ENCODE measurements around the gene RBKS. TPM values are rescaled to one million over a fixed set of nuclear protein-coding genes. Genes with fewer than 3 reads are reported as not detected.
"Not testable (repeated sequence)": the region's sequence is repeated elsewhere in the genome, so short reads cannot be mapped to it uniquely, and the experiment has no call there.

Gene RBKS
- total RNA-seq, 1 experiment from 2014 or later, result 1.5 TPM

DNA sequence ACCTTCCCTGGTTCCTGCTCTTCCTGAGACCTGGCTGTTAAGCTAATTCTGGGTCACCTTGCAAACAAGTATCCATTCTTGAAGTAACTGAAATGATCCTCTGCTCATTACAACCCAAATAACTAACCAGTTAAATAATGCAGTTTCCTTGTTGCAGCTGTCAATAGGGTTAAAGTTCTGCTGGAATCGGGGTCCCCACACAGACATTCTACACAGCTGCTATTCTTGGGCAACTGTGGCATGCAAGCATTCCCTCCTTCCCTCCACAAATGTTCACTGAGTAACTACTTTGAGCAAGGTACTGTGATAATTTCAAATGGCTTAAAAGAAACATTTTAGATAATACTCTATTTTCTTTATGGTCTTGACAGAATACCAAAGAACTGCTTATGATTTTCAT is 17.1 kb downstream of the RBKS start:
- peak; percentile 78 for DNase-seq (ENCODE audit: low read depth)

- no peak for DNase-seq (ENCODE audit: low read depth)
These were observed 18.4 kb downstream of the RBKS start for GRCh38 chr2:27871802-27872201.

DNA sequence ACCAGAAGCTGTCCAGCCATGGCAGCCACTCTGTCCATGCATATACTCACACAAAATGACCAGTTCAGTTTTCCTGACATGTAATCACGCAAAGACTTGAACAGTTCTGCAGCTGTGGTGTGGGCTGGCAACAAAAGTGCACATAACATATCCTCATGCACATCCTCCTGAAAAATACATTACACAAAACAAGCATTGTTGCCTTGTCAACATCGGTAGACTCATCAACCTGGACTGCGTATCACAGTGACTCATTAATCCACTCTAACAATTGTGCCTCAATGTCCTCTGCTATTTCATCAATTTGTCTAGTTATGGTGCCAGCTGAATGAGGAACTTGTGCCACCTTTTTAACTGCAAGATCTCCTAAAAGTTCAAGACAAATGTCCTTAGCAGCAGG is 19.5 kb downstream of the RBKS start:
- peak; percentile 56 for DNase-seq (ENCODE audit: low read depth)

DNA sequence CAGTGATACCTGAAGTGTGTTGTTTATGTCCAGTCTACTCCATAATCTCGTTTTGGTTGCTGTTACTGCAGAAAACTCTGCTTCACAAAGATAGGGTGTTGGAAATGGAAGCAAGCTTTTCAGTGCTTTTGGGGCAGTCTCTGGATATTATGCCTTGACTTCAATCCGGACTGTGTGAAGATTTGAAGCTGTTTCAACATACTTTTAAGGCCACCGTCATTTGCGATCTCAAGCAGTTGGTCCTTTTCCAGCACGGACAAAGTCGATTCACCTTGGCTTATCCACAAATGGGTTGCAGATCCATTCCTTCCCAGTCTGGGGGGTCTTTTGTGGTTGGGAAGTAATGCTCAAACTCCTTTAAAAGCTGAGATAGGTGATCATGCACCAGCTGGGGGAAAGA is 20.4 kb downstream of the RBKS start:
- no peak for DNase-seq (ENCODE audit: low read depth)

GRCh38 chr2:27866237-27866636 is 23.9 kb downstream of the RBKS start:
- no peak for DNase-seq (ENCODE audit: low read depth)

DNA sequence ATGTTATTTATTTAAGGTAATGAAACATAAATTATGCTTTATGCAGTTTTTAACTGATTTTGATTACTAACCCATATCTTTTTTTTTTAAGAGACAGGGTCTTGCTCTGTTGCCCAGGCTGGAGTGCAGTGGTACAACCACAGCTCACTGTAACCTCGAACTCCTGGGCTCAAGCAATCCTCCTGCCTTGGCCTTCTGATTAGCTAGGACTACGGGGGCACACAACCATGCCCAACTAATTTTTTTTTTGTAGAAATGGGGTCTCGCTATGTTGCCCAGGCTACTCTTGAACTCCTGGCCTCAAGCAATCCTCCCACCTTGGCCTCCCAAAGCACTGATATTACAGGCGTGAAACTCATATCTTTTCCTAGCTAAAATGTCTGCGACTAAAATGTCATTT is 26.2 kb downstream of the RBKS start:
- not testable (repeated sequence) for DNase-seq (ENCODE audit: low read depth)

- no peak for DNase-seq (ENCODE audit: low read depth)
These were observed 27.0 kb downstream of the RBKS start for GRCh38 chr2:27863146-27863545.

GRCh38 chr2:27860111-27860510 is 30.1 kb downstream of the RBKS start:
- DNase-seq (ENCODE audit: low read depth), result peak; percentile 75

DNA sequence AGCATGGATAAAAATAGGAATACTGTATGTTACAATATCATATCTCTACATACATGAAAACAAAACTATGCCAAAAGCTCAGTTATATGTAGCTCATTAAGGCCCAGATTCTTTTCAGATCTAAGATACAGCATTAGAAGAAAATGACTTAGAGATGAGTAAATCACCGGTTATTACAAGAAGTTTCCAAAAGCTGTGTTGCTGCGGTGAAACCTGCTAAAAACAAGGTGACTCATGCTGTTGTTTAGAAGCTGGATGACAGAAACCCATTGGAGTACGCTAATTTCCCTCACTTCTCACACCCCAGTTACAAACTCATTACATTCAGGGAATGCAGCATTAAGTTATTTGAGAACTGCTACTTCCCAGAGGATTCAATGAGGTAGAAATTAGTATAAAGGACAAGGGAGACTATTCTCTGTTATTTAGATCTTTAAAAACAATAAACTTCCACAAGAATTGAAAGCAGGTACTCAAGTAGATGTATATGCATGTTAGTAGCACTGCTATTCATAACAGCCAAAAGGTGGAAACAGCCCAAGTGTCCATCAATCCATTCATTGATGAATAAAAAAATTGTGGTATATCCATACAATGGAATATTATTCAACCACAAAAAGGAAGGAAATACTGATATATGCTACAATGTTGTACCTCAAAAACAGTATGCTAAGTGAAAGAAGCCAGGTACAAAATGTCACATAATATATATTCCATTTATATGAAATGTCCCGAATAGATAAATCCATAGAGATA is 32.6 kb downstream of the RBKS start:
- DNase-seq (ENCODE audit: low read depth), result peak; percentile 84

- no peak for DNase-seq (ENCODE audit: low read depth)
These were observed 33.2 kb downstream of the RBKS start for GRCh38 chr2:27856956-27857355.

DNA sequence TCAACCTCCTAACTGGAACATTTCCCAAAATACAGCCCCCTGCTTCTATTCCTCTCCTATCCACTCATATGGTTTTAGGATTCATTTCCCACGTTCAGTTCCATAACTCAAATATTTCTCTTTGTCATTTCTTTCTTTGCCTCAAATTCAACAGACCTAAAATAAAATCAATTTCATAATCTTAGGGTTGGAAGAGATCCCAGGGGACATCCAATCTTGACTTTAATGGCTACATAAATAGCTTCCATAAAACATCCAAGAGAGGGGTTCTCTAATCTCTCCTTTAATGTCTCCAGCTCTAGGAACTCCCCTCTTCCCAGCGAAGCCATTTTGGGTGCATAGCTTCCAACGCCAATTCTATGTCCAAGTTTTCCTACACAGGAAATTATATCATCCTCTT is 33.8 kb downstream of the RBKS start:
- DNase-seq (ENCODE audit: low read depth), result no peak

GRCh38 chr2:27855476-27855875 is 34.7 kb downstream of the RBKS start:
- peak; percentile 67 for DNase-seq (ENCODE audit: low read depth)

- DNase-seq (ENCODE audit: low read depth), result no peak
These were observed 35.8 kb downstream of the RBKS start for GRCh38 chr2:27854229-27854862.

GRCh38 chr2:27852691-27853090 is 37.5 kb downstream of the RBKS start:
- DNase-seq (ENCODE audit: low read depth), result peak; percentile 41

- peak; percentile 86 for DNase-seq (ENCODE audit: low read depth)
These were observed 40.5 kb downstream of the RBKS start for GRCh38 chr2:27849558-27850205.

GRCh38 chr2:27847333-27847732 is 42.9 kb downstream of the RBKS start:
- no peak for DNase-seq (ENCODE audit: low read depth)

DNA sequence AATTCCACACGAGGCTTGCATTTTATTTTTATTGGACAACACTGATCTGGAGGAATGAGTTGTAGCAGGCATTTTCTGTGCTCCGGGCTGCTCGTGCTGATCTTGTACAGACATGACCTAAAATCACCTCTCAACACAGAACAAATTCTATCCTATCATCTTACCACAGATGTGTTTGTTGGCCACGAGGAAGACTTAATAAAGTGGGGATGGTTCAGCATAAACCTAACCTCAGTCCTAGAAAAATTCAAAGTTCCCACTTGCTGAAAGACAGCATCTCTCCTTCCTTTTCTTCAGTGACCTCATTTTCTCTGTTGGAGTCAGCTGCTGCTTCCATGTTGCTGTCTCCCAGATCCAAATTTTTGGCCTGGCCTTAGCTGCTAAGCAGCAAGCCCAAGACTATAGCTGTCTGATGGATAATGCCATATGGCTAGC is 45.3 kb downstream of the RBKS start:
- DNase-seq (ENCODE audit: low read depth), result peak; percentile 72

GRCh38 chr2:27843992-27844391 is 46.2 kb downstream of the RBKS start:
- DNase-seq (ENCODE audit: low read depth), result no peak

- DNase-seq (ENCODE audit: low read depth), result no peak
These were observed 47.3 kb downstream of the RBKS start for GRCh38 chr2:27842894-27843293.

DNA sequence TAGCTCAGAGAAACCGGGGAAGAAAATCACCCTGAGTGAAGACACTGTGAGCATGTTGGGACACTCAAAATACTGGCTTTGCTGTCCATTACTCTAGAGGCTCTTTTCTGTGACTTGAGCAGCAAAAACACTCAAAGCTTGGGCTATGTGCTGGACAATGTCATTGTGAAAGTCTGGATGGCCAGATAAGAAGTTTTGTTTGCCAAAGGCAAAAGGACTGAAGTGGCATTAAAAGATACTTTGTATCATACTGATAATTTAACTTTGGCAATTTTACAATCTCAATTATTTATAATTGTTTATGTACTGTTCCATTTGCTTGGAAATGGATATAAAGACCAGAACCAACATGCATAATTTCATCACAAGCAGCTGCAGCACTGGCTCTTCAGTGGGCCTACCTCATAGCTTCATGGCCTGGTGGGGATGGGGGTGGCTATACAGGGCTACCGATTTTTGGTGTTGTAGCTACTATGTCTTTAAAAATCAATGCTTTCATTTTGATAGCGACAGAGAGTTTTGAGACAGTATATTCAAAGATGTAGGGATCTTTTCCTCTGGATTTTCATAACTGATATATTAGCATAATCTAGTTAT is 51.1 kb downstream of the RBKS start:
- DNase-seq (ENCODE audit: low read depth), result no peak

DNA sequence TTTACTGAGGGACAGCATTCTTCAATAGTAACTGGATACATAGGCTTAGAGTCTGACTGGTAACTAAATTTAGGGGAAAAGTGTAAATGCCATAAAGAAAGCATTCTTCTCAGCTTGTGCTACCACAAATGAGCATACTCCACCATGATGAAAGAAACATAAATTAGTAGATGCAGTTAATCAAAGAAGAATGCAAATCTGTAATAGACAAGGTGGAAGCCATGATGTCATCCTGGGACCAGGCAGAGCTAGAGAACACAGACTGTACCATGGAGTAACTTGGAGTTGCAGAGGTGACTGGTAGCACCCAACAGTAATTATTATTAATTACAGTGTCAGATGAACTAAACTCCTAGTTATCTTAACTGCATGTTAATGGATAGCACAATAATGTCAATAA is 51.7 kb downstream of the RBKS start:
- DNase-seq (ENCODE audit: low read depth), result no peak

DNA sequence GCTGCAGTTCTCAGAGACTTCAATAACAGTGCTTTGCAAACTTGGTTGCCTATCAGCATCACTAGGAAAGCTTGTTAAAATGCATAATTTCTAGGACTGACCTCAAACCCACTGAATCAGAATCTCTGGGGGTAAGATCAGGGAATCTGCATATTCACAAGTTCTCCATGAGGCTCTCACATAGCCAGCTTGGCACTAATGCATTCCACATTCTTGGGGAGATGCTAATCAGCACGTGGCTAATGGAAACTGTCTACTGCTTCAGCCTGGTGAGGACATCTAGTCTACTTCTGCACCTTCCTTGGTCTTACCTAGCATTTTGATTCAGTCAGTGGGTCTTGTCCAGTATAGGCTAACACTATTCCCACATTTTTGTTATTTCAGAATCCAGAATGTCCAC is 56.3 kb downstream of the RBKS start:
- DNase-seq (ENCODE audit: low read depth), result peak; percentile 32
